Activated T-cell treated with anti-CD3 and anti-CD28 coated beads, Interleukin-2, amount 50 U/mL, for 48 hours (primary cell): ENCODE measurements around the gene SIK2.

Experiments used
- DNase-seq, 2 experiments: peaks; one replicate each; pipeline ENCODE4 v3.0.0-alpha.2; 2020

The SIK2 gene

GRCh38 chr11:111601979-111602864 is at the start of gene SIK2:
Gene SIK2, plus strand, starts transcription at chr11:111602449. Its CDS starts 115 bp downstream, at chr11:111602564.
- DNase-seq: peak; percentile 92 to 94

DNA sequence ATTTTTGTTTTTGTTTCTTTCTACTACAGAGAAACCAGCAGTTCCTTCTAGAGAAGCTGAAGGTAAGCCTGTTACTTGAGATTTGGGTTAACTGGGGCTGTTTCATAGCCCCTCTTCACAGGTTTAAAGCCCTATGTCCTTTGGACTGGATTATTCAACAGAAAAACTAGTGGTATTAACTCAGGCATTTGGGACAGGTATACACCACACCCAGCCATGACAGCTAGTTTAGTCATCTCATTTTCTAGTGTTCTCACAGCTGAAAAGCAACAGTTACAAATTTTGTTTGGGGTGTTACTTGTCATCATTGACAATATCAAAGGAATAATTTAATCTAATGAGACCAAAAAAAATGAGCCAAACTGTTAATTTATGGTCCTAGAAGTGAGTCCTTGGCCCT is 47.7 kb upstream of the SIK2 start:
- no peak for DNase-seq

DNA sequence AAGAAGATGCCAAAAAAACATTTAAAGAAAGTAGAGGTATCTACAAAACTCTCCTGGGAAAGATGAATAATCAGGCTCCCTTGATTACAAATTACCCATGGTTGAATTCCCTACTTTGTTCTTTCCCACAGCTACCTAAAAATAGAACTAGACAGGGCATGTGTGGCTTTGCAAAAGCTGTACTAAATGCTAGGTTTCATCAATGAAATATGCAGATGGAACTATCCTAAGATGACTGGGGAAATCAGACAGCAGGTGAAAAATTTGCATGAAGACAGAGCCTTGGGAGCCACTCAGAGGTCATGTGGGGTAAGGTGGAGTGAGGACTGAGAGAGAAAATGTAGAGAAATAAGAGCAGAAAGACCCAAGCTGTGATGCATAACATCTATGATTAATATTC is 47.0 kb upstream of the SIK2 start:
- DNase-seq: no peak

DNA sequence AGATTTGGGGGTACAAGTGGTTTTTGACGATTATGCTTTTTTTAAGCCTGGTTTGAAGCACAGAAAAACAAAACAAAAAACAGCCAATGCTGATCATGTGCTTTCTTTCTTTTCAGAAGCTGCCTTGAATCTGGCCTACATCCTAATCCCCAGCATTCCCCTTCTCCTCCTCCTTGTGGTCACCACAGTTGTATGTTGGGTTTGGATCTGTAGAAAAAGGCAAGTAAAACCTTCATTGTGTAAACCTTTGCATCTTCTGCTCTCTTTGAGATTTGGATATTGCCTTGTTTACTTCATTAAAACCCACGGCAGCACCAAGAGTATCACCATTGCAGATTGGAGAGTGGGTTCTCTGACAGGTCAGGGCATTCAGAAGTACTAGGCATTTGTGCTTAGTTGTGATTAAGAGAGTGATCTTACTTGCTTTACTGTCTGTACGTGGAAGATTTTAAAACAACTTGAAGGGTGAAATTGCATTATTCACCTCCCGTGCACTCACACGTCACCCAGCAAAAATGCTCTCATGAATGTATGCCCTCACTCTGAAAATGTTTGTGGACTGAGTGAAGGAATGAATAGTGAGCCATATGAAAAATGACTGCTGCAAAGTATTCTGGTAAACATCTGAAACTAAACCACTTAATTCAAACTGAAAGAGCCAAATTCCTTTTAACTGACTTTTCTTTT is 44.7 kb upstream of the SIK2 start:
- no peak for DNase-seq

DNA sequence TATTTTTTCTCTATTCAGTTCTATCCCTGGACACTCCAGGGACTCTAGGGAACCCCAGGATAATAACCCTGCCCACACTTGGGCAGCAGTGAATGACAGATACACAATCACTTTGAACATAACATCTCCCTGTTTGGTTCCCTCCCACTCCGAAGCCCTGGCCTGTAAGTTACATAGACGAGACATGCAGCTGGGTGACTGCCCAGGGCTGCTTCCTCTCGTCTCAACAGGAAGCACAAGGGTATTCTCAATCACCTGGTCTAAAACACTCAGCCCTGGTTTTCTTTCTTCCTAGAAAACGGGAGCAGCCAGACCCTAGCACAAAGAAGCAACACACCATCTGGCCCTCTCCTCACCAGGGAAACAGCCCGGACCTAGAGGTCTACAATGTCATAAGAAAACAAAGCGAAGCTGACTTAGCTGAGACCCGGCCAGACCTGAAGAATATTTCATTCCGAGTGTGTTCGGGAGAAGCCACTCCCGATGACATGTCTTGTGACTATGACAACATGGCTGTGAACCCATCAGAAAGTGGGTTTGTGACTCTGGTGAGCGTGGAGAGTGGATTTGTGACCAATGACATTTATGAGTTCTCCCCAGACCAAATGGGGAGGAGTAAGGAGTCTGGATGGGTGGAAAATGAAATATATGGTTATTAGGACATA is 42.3 kb upstream of the SIK2 start:
- DNase-seq: no peak

DNA sequence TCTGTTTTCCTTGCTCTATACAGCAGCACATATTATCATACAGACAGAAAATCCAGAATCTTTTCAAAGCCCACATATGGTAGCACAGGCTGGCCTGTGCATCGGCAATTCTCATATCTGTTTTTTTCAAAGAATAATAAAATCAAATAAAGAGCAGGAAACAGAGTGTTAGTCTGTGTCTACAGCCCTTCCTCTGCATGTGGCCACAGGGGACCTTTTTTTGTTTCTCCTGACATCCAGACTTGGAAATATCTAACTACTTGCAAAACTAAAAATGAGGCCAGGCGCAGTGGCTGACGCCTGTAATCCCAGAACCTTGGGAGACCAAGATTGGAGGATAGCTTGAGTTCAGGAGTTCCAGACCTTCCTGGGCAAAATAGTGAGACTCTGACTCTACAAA is 41.4 kb upstream of the SIK2 start:
- no peak for DNase-seq

DNA sequence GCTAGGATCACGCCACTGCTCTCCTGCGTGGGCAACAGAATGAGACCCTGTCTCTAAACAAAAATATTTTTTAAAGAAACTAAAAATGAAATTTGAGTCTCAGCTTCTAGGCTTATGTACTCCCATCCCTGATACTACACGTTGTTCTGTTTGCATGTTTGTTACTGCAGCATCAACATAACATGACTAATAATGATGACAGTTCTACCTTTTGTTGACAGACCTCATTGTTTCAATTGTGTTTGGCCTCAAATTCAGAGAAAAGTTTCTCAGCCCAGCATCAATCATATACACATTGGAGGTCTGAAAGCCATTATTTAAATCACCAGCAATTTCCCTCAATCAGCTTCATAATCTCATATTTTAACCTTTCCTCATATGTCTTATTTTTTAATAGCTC is 40.9 kb upstream of the SIK2 start:
- DNase-seq: no peak

- DNase-seq: no peak
These were observed 40.4 kb upstream of the SIK2 start for GRCh38 chr11:111561791-111562325.

GRCh38 chr11:111562692-111563389 is 39.4 kb upstream of the SIK2 start:
- DNase-seq: no peak

- DNase-seq: peak; percentile 70 to 72
These were observed 37.0 kb upstream of the SIK2 start for GRCh38 chr11:111565114-111565720.

DNA sequence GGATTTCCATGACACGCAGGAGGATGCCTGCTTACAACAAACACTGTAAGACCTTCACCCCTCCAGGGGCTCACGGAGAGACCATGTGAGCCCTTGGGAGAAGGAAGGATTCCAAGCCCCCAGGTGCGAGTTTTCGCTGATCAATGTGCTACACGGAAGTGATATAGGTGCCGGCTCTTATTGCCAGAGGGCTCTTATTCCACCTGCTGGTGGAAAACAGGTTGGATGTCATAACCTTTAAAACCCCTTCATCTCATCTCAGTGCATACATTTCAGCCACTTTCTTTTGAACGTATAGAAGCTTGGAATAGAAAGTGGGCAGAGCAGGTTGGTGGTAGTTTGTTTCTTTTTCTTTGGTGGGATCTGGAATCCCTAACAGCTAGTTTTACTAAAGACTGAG is 35.9 kb upstream of the SIK2 start:
- no peak for DNase-seq

DNA sequence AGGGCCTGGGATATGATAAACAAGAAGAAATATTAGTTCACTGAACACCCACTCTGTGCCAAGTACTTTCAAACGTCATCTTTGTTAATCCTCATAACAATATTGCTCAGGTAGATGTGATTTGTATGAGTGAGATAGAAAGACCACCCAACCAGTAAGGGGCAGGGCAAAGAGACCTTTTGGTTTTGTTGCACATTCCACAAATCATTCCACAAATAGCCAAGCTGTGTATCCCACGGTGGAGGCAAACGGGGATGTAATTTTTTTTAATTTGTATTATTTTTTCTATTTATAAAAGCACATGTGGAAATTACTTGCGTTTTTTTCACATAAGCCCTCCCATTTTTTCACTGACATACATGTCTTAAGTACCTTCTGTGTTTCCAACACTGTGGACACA is 32.8 kb upstream of the SIK2 start:
- no peak for DNase-seq

DNA sequence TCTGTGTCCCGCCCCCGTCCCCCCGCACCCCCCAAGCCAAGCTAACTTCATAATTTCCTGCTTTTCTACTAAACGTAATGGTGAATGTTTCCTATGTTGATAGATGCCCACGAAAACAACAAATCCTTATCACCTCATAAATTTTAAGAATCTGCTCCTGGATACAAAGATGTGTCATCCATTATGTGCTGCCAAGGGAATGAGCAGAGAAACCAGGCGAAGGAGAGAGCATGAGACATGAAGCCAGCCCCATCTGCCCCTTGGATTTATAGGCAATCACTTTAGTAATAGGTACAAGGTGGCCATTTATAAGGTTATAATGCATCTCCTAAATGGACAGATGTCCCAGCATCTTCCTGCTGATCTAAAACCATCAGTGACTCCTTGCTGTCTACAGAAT is 31.5 kb upstream of the SIK2 start:
- DNase-seq: no peak

DNA sequence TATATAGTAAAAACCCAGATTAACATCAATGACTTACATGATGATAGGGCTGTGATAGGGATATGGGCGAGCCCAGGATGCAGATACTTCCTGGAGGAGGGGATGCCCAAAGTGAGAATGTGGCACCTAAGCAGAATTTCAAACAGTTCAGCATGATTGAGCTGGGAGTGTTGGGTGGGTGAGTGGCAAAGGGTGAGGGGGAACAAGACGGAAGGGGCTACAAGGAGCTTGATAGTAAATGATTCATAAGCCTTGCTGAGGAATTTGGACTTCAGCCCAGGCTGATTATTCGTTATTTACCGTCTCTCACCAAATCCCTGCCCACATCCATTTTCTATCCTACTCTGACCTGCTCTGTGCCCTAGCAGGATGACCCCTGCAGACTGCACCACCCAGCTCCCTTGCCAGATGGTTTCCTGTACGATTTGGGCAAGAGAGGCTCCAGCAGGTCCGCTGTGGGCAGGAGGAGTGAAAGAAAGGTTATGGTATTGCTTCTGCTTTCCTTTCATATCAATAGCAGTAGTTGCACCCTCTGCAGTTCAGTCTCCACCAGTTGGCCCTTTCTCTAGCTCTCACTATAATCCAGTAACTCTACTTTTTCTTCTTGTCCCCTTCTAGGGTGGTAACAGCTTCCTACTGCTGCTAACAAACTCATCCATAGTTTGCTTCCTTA is 30.3 kb upstream of the SIK2 start:
- DNase-seq: no peak

DNA sequence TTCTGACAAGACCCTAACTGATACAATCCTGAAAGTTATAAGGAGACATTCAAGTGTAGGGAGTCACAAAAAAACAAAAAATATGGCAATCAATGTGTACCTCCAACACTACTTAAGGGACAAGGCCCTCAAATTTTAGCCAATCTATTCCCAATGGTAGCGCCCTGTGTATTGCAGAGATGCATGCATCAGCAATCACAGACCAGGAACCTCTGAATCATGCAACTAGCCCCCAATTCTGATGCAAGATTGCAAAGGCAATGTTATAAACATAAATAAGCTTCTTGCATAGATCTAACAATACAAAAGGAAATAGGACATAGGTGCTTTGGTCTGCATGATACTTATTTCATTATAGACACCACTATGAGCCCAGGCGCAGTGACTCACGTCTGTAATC is 29.7 kb upstream of the SIK2 start:
- DNase-seq: no peak

- DNase-seq: no peak
These were observed 28.4 kb upstream of the SIK2 start for GRCh38 chr11:111573821-111574249.

DNA sequence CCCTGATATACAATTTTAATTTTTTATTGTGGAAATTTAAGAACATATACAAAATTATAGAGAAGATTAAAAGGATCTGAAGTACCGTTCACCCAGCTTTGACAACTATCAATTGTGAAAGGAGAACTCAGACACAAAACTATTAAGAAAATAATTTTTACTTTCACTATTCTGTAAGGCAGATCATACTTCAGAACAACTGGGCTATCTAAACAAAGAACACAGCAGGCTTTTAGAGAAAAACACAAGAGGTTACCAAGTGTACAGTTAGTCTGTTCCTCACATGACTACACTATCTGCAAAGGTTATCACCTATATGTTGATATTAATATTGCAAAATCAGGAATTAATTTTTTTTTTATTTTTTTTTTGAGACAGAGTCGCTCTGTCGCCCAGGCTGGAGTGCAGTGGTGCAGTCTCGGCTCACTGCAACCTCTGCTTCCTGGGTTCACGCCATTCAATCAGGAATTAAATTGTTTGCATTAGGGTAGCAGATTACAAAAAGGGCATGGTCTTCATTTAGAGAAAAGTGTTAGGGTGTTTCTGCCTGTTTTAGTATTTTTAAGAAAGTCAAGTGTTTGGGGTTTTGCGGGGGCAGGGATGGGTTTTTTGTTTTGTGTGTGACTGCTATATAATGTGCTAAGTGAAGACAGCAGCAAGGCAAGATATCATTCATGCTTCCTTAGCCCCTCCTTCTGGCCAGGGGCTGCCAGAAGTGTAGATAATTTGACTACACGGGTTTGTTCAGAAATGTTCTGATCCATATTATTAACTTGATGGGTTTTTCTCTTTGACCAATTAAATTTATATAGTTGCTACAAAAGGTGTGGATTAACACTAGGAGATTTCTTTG is 27.6 kb upstream of the SIK2 start:
- DNase-seq: no peak

- DNase-seq: no peak
These were observed 26.5 kb upstream of the SIK2 start for GRCh38 chr11:111575740-111576139.

DNA sequence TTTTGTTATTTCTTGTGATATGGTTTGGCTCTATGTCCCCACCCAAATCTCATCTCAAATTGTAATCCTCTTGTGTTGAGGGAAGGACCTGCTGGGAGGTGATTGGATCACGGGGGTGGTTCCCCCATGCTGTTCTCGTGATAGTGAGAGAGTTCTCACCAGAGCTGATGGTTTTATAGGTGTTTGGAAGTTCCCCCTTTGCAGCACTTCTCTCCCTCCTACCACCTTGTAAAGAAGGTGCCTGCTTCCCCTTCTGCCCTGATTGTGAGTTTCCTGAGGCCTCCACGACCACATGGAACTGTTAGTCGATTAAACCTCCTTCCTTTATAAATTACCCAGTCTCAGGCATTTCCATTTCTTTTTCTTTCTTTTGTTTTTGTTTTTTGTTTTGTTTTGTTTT is 24.4 kb upstream of the SIK2 start:
- no peak for DNase-seq

GRCh38 chr11:111581341-111581740 is 20.9 kb upstream of the SIK2 start:
- DNase-seq: no peak

- DNase-seq: no peak
These were observed 20.1 kb upstream of the SIK2 start for GRCh38 chr11:111582163-111582562.
